ENCODE measurements around the gene TOP2B.

- TF ChIP-seq CTCF (IDR thresholded peaks at IDR 0.05) (no peak), EP300 (IDR thresholded peaks at IDR 0.05) (no peak)
Measured at GRCh38 chr3:25620493-25620892, 44.2 kb downstream of the TOP2B start.

All from stomach (tissue), 4 donors.